ENCODE results near the gene SCYGR7.
A peak's percentile ranks its signal among the peaks of the same experiment; 100 is the strongest.

The SCYGR7 gene

DNA sequence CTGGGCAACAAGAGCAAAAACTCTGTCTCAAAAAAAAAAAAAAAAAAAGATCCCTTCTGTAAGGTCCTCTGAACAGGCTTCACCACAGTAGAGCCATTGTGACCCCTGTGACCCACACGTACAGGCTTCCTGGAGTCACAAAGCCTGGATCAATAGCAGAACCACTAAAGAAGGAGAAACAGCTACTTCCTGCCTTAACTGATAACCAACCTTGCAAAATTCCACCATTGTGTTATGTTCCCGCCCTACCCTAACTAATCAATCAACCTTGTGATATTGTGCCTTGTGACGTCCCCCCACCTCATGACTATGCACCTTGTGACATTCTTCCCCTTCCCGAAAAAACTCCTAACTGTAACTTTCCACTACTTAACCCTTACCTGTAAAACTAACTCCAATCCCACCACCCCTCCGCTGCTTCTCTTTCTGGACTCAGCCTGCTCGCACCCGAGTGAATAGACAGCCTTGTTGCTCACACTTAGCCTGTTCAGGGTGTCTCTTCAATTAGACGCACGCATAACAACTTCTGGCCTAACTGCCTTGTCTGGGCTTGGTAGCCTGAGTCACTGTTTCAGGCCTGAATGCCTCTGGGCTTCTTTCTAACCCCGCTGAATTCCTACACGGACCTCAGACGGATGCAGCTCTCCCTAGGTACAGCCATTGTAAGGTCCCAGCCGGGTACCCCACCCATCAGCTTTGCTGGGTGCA lies 31.4 kb downstream of the SCYGR7 start:
- no peak for DNase-seq

- no peak for DNase-seq
These were observed 33.8 kb downstream of the SCYGR7 start for GRCh38 chr2:227761740-227762476.

- no peak for DNase-seq
These were observed 37.7 kb downstream of the SCYGR7 start for GRCh38 chr2:227765788-227766372.

DNA sequence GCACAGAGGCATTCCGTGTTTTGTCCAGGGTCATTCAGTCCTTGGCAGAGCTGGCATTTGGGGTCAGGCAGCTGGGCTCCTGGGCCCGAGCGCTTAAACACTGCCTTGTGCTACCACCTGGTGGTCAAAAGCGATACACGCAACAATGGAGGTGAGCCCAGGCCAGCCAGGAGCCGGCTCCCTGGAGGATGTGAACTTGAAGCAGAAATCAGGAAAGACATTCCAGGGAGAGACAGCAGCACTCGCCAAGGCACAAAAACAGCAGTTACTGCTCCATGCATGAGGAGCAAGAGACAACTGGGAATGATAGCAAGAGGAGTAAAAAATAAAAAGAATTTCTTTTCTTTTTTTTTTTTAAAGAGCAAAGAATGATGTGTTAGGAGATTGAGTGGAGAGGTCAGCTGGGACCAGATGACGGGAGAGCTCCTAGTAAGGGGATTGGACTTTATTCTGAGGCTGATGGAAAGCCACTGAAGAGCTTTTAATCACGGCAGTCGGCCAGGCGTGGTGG lies 38.3 kb downstream of the SCYGR7 start:
- peak; percentile 42 for DNase-seq

- no peak for DNase-seq
These were observed 39.7 kb downstream of the SCYGR7 start for GRCh38 chr2:227767830-227768229.

- no peak for DNase-seq
These were observed 44.1 kb downstream of the SCYGR7 start for GRCh38 chr2:227772197-227772661.

- DNase-seq = no peak
These were observed 44.8 kb downstream of the SCYGR7 start for GRCh38 chr2:227772932-227773331.

DNA sequence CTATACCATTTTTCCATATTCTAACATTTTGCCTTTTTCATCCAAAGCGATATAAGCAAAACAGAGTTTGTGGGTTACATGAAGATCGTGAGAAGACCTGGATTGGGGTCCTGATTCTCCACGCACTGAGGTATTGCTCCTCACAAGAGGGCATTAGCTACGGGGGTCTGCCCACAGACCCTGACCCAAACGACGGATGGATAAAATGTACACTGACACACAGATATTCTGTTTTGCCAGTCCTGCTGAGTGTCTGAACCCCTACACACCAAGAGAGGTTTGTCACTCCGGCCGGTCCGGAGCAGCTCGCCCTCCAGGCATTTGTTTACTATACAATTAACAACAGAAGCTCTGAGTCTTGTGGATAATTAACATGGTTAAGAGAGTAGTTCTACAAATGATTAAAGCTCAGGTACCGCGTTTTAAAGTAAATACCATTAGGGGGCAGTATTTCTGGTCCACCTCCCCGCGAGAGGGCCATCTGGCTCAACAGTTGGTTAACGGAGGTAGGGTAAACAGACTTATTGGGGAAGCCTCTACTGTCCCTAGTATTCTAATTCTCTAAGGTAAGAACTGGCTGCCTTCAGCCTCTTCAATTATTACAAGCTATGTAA lies 46.0 kb downstream of the SCYGR7 start:
- no peak for DNase-seq

- no peak for DNase-seq
These were observed 47.0 kb downstream of the SCYGR7 start for GRCh38 chr2:227774895-227775842.

All from activated T-cell treated with anti-CD3 and anti-CD28 coated beads for 4 hours (primary cell).